T47D (cell line): Measurements from ENCODE around the gene ARL14EP.

Source experiments
- DNase-seq, 2 experiments: peaks; one replicate each; pipeline versions ENCODE4 v3.0.0 to v3.0.0-alpha.2; 2011 to 2012; ENCODE audit warnings: low read depth in 1 of 2, low spot score in 1 of 2
- JUND ChIP-seq: IDR thresholded peaks from 2 replicates; pipeline ENCODE4 v1.6.1; 2012; ENCODE audit warnings: low read depth
- in situ Hi-C: cut with HindIII; loops from 2 replicates; pipeline ENCODE4 v1.10.0; 2016; ENCODE audit warnings: low sequenced_read_pairs, low pct_unique_long_range_greater_than_20kb

The ARL14EP gene

DNA sequence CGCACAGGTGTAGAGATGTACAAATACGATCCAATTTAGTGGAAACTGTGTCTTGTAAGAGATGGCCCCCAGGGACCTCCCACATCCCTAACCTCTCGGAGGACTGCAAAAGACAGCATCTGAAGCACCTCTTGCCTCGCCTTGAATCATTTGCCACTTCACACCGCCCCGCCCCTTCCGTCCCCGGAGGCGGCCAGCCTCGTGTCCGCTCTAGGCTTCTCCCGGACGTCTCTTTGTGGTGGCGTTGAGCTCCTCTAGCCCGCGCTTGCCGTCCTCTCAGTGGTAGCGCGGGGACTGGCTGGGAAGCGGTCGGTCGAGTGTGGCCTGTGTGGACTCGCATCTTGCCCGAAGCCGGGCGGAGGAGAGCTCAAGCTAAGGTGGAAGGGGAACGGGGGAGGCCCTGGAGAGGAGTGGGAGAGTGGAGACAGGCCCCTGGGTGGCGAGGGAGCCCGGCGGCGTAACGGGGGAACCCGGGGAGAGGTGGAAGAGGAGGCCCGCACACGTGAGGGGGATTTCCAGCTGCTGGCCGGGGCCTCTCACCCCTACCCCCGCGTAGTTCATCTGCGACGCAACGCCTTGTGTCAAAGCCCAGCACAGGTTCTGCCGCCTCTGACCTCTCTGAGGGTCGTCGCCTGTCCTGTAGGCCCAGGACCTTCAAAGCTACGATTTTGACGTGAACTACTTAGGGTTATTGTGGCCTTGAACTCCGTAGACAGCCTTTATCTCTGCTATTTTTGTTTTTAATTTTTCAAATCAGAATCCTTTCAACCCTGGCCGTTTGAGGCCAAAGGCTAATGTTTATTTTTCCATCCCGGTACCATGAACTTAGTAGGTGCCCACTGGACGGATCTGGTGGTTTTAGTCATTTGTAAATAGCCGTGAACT, at the start of gene ARL14EP:
TSS of gene ARL14EP (plus strand) at position 279 of the 885 bp plus-strand sequence. CDS start 7,845 bp downstream, outside the sequence.
- TF ChIP-seq JUND = 0 out of 2 replicates have a peak, but pooled peaks have one; percentile 38
- in situ Hi-C loops = no loop called here
- peak; percentile 70 to 99 for DNase-seq

DNA sequence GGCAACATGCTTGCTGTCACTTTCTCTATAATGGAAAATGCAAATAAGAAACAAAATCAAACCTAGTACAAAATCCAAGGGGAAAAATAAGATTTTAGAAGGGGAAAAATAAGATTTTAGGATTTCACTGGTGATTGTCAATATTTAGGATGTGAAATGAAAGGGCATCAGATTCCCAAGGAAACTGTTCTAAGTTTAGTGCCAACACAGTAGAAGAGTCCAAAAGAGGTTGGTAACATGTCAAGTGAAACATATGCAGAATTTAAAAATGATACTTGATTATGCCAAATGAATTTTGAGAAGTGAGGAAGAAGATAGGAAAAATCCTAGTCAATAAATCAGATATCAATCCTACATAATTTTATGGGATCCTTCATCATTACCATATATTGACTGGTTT, 45.7 kb upstream of the ARL14EP start:
- no peak for TF ChIP-seq JUND
- in situ Hi-C loops = no loop called here
- no peak for DNase-seq

DNA sequence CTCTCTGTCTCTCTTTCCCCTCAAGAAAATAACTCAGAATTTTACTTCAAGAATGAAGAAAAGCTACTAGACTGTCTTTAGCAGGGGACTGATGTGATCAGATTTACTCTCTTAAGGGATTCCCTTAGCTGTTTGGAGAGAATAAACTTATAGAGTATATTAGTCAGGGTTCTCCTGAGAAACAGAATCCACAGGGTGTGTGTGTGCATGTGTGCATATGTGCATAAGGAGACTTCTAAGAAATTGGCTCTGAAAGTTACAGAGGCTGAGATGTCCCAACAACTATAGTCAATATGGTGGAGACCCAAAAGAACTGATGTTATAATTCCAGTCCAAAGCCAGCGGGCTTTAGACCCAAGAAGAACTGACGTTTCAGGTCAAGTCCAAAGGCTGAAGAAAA, 43.1 kb upstream of the ARL14EP start:
- no peak for TF ChIP-seq JUND
- no peak for DNase-seq
- in situ Hi-C loops = no loop called here

DNA sequence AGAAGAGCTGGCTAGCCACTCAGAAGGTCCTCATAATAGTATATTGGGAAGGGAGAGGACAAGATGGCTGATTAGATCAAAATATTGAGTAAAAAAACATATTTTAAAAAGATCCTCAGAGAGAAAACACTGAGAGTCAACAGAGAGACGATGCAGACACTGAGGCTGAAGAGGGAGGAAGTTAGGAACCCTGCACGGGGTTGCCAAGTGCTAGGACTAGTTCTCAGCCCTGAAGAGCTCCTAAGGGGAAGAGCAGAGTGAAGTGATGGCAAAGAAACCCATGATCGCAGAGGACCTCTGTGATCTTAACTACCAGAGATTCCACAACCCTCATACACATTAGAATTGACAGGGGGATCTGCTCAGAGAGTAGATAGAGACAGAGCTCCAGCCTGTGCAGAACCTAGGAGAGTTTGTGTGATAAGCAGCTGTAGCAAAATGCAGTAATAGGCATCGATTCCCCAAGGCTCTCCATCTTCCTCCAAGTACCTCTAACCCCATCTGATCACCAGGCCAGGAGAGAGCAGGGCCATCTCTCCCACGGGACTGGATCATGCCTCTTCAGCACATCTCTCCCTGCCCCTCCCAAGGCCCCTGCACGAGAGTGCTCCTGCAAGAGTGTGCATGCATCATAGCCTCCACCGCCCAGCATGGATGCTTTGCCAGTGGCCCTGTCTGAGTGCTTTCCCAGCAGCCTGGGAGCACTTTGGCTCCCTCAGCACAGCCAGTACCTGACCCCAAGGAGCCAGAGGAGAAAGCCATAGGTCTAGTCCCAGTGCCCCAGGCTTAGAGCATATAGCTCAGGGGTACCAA, 41.2 kb upstream of the ARL14EP start:
- in situ Hi-C loops = no loop called here
- no peak for DNase-seq
- TF ChIP-seq JUND = no peak

DNA sequence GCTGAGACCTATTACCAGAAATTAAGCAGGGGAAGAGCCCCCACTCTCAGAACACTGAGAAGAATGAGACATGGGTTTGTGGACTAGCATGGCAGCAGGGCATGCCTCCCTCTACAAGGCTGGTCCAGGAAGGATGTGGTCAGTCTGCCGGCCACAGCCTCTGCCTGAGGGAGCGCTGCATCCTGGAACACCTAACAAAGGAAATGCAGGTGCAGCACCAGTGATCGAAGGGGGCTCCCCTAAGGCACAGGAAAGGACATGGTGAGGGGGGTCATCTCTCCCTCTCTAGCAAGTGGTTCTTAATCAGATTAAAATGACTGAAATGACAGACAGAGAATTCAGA, 40.6 kb upstream of the ARL14EP start:
- DNase-seq = no peak
- TF ChIP-seq JUND = no peak
- in situ Hi-C loops = no loop called here

DNA sequence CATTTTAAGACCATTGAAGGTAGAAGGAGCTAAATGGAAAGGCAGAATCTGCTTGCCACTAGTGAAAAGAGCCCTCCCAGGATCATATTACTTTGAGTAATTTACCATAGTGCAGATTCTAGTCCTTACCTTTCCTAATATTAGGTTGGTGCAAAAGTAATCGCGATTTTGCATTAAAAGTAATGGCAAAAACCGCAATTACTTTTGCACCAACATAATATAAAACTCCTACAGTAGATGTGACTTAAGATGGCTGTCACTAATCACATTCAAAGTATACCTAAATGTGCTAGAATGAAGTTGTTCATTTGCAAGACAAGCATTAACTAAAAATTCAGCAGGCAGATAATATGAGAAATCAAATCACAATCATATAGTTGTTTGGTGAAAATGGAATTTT, 38.1 kb upstream of the ARL14EP start:
- DNase-seq = no peak
- TF ChIP-seq JUND = no peak

DNA sequence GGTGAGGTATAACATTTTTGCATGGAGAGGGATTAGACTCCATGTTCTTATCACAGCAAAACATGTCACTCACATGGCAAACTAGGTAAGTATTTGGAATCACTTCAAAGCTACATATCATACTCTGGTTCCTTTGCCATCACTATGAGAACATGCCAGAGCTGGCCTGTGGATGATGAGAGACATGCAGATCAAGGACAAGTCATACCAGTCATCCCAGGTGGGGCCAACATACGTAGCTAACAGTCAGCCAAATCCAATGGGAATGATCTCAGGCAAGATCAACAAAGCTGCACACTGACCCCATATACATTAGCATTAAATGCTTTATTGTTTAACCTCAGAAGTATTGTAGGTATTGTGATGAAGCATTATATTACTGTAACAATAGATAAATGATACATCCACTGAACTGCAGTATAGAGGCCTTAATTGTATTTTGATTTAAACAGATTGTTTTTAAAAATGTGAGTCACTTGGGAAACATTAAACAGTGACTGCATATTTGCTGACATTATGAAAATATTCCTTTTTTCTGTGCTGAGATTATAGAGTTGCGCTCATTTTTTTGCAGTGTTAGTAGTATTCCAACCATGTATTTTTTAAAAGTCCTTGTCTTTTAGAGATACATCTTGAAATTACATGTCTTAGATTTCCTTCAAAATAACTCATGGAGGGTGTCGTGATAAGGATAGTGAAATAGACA, 37.3 kb upstream of the ARL14EP start:
- TF ChIP-seq JUND = no peak
- DNase-seq = no peak
- in situ Hi-C loops = no loop called here

More for the DNA sequence above, 38.1 kb upstream of the ARL14EP start:
- in situ Hi-C loops = no loop called here

DNA sequence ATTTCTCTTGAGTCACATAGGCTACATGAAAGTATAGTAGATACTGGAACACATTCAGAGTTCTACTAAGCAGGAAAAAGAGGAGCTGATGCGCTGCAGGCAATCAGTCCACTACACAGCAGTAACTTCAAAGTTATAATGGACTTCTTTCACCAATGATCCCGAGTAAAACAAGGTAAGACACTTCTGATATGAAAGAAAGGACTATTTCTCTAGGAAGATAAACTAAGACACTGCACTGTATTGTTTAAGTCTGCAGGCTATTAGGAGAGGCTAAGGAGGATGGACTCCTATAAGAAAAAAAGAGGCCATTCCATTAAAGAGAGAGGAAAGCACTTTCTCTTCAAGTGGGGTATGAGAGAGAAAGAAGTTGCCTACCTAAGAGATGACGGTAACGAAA, 31.6 kb upstream of the ARL14EP start:
- in situ Hi-C loops = no loop called here
- TF ChIP-seq JUND = no peak
- DNase-seq = no peak

DNA sequence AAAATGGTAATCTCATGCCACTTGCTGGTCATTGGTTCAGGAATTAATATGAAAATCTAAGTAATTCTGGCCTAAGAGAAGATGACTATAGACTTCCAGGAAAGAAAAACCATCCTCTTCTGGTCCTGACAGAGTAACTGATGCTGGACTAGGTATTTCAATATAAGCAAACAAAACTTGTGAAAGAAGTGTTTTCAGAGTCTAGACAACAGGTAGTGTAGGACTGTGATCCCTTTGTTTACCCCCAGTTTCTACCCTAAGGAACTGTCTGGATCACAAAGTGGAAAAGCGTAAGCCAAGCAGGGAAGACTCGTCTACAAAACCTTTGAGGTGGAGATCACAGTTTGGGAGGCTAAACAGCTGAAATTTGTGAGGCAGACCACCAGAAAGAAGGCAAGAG, 30.4 kb upstream of the ARL14EP start:
- TF ChIP-seq JUND = no peak
- in situ Hi-C loops = no loop called here
- no peak for DNase-seq

DNA sequence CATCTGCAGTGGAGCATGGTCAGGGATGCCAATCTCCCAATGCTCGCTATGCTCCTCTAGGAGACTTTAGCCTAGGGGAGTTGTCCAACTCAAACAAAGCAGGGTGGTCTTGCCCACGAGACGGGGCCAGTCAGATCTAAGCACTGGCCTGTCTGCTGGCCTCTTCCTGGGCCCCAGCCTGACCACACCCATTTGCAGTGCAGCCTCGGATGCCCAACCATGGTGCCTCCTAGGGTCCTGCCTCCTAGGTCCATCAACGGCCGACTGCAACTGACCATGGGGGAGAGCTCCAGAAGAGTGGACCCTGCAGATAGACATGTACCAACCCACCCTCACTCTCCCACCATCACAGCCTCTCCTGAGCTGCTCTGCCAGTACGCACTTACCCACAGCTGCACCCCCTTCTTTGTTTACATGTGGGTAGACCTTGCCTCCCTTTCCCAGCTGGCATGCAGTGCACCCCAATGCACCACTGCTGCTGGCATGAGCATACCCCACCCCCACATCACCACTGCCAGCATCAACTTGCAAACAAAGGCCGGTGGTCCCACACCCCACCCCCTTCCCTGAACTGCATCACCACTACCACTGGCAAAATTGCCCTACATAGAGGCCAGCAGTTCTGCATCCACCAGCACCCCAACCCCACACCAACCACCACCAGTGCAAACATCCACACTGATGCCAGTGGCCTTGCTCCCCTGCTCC, 27.6 kb upstream of the ARL14EP start:
- DNase-seq = no peak
- in situ Hi-C loops = no loop called here
- TF ChIP-seq JUND = no peak

DNA sequence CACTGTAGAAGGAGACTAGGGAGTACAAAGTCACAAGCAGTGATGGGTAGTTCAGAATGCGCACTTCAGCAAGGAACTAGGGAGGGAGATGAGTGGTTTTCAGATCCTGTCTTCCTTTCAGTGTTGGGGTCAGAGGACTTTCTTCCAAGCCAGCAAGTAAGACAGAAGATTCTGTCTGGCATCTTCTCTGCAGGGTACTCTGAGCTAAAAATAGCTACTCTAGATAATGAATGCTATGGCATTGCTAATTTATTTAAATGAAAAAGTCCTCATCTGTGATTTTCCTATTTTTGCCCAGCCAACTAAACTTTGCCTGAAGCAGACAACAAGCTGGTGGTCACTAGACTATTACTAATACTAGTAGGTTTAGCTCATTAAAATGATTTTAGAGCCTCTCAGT, 18.3 kb upstream of the ARL14EP start:
- TF ChIP-seq JUND = no peak
- no peak for DNase-seq
- in situ Hi-C loops = no loop called here

DNA sequence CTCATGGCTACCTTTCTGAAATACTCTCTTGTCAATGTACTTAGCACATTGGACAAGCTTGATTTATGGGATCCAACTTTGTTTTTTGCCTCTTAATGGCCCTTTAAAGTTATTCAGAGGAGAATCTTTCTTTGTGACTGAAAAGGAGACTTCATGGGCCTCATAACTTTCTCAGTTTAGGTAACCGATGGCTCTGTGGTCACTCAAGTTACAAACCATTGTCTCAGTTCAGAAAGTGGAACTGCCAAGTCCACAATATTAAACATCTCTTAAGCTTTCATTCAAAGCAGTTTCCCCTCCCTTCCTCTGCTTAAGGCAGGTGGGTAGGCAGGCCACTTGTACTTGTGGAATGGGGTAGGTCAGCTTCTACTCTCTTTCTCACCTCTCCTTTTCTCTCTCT, 12.3 kb upstream of the ARL14EP start:
- TF ChIP-seq JUND = no peak
- in situ Hi-C loops = no loop called here
- DNase-seq = no peak
